Trophoblast cell (in vitro differentiated cells and primary cell): ENCODE data around the gene OIT3.

ENCODE experiments used
- DNase-seq, 2 donors: peaks; one replicate each; pipeline ENCODE4 v3.0.0-alpha.2; 2016
- H2AFZ ChIP-seq: 2 replicates; pipeline ENCODE4 v1.6.1; 2013; ENCODE audit warnings: low read length, moderate library complexity, mild to moderate bottlenecking; ENCODE audit not compliant: insufficient read depth, poor library complexity
- H2AK5ac ChIP-seq: 2 replicates; pipeline ENCODE4 v1.6.1; 2013; ENCODE audit warnings: mild to moderate bottlenecking, low read length
- H2BK120ac ChIP-seq: 2 replicates; pipeline ENCODE4 v1.6.1; 2013; ENCODE audit warnings: low read length, mild to moderate bottlenecking, moderate library complexity; ENCODE audit not compliant: insufficient read depth, poor library complexity
- H2BK12ac ChIP-seq: 2 replicates; pipeline ENCODE4 v1.6.1; 2013; ENCODE audit warnings: mild to moderate bottlenecking, low read length, moderate library complexity
- H2BK5ac ChIP-seq: 2 replicates; pipeline ENCODE4 v1.6.1; 2013; ENCODE audit warnings: low read length, low read depth, moderate library complexity, mild to moderate bottlenecking; ENCODE audit not compliant: poor library complexity
- H3K14ac ChIP-seq: 2 replicates; pipeline ENCODE4 v1.6.1; 2013; ENCODE audit warnings: mild to moderate bottlenecking, low read length
- H3K18ac ChIP-seq: 2 replicates; pipeline ENCODE4 v1.6.1; 2013; ENCODE audit warnings: mild to moderate bottlenecking, low read length
- H3K23ac ChIP-seq: 2 replicates; pipeline ENCODE4 v1.6.1; 2013; ENCODE audit warnings: low read length
- H3K27ac ChIP-seq: 2 replicates; pipeline ENCODE4 v1.5.1; 2013; ENCODE audit warnings: low read depth, mild to moderate bottlenecking, inconsistent platforms, low read length, moderate library complexity
- H3K27me3 ChIP-seq: 2 replicates; pipeline ENCODE4 v1.6.1; 2013; ENCODE audit warnings: inconsistent platforms, mild to moderate bottlenecking, low read length, moderate library complexity; ENCODE audit not compliant: insufficient read depth
- H3K36me3 ChIP-seq, 2 experiments: 1 replicate in 1 of 2; 2 replicates in 1 of 2; pipeline ENCODE4 v1.6.1; 2013; ENCODE audit warnings: low read length in 2 of 2, mild to moderate bottlenecking in 2 of 2, moderate library complexity in 1 of 2; ENCODE audit not compliant: insufficient read depth in 2 of 2, control insufficient read depth in 1 of 2
- H3K4ac ChIP-seq: 2 replicates; pipeline ENCODE4 v1.6.1; 2013; ENCODE audit warnings: low read depth, mild to moderate bottlenecking, low read length, moderate library complexity
- H3K4me1 ChIP-seq, 2 experiments: 1 replicate in 1 of 2; 2 replicates in 1 of 2; pipeline ENCODE4 v1.6.1; 2013; ENCODE audit warnings: low read length in 2 of 2, mild to moderate bottlenecking in 2 of 2, moderate library complexity in 1 of 2; ENCODE audit not compliant: insufficient read depth in 2 of 2, control insufficient read depth in 1 of 2
- H3K4me2 ChIP-seq: 2 replicates; pipeline ENCODE4 v1.6.1; 2013; ENCODE audit warnings: inconsistent platforms, mild to moderate bottlenecking, low read length, moderate library complexity
- H3K4me3 ChIP-seq: 2 replicates; pipeline ENCODE4 v1.5.1; 2013; ENCODE audit warnings: mild to moderate bottlenecking, low read depth, low read length, inconsistent platforms
- H3K79me1 ChIP-seq: one replicate; pipeline ENCODE4 v1.6.1; 2013; ENCODE audit warnings: low read length
- H3K79me2 ChIP-seq: 2 replicates; pipeline ENCODE4 v1.6.1; 2013; ENCODE audit warnings: low read length, mild to moderate bottlenecking; ENCODE audit not compliant: control insufficient read depth, insufficient read depth, poor library complexity
- H3K9ac ChIP-seq: 2 replicates; pipeline ENCODE4 v1.6.1; 2013; ENCODE audit warnings: mild to moderate bottlenecking, low read length
- H3K9me3 ChIP-seq: 2 replicates; pipeline ENCODE4 v1.6.1; 2013; ENCODE audit warnings: low read depth, mild to moderate bottlenecking, control low read depth, inconsistent platforms, low read length; ENCODE audit not compliant: insufficient read depth
- H4K12ac ChIP-seq: 2 replicates; pipeline ENCODE4 v1.6.1; 2013; ENCODE audit warnings: low read depth, mild to moderate bottlenecking, low read length, moderate library complexity
- H4K8ac ChIP-seq: 2 replicates; pipeline ENCODE4 v1.6.1; 2013; ENCODE audit warnings: low read depth, mild to moderate bottlenecking, low read length, moderate library complexity
- H4K91ac ChIP-seq: one replicate; pipeline ENCODE4 v1.6.1; 2013; ENCODE audit warnings: low read depth, mild to moderate bottlenecking, low read length, moderate library complexity
- WGBS: extraction: QIAGEN DNeasy Blood & Tissue Kit; methylation state at CpG from one replicate; pipeline ENCODE4 v1.1.7; 2013; ENCODE audit warnings: missing lambda C conversion rate; ENCODE audit not compliant: insufficient read length, insufficient coverage; ENCODE audit errors: extremely low coverage; 5-methylcytosine and 5-hydroxymethylcytosine counted together

The OIT3 gene

DNA sequence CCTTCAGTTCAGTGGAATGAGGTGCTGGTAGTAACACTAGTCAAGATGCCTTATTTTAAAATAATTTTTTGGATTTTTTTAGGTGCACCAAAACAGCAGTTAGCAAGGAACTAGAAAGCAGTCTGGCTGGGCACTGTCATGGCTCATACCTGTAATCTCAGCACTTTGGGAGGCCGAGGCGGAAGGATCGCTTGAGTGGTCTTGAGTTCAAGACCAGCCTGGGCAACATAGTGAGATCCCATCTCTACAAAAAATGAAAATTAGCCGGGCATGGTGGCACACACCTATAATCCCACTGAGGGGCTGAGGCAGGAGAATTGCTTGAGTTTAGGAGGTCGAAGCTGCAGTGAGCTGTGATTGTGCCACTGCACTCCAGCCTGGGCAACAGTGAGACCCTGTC is 35.3 kb downstream of the OIT3 start:
- no peak for DNase-seq
- WGBS = no CpG with 5 or more reads among the region's 5 CpGs
- H3K9me3 ChIP-seq = no peaks in the 10 kb centered on the region

DNA sequence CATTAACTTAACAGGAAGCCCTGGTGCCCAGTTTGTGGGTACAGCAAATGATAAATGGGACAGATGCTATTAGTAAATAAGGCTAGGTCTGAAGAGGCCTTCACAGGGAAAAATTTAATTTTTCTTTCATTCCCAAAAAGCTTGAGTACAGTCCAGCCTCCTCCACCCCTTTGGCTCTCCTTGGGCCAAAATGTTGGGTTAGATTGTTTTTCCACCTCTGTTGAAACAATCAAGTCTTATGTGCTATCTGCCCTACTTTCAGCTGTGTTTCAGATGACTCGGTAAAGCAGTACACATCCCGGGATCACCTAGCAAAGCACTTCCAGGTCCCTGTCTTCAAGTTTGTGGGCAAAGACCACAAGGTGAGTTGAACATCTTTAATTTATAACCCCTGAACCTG is 36.7 kb downstream of the OIT3 start:
- no peak overlapping the region for H2AFZ ChIP-seq

More for the DNA sequence above, 35.3 kb downstream of the OIT3 start:
- Histone ChIP-seq H3K36me3 (no peaks in the 10 kb centered on the region), H2AFZ (no peak overlapping the region), H4K8ac (no peak overlapping the region), H4K91ac (no peak overlapping the region), H3K4me1 (no peaks in the 10 kb centered on the region), H2BK5ac (no peak overlapping the region), H3K14ac (no peak overlapping the region), H3K79me2 (no peaks in the 10 kb centered on the region), H3K9ac (no peak overlapping the region), H3K27ac (no peak overlapping the region), H3K4ac (no peak overlapping the region), H3K23ac (no peak overlapping the region), H2BK120ac (no peak overlapping the region), H3K79me1 (no peaks in the 10 kb centered on the region), H3K18ac (no peak overlapping the region), H2BK12ac (no peak overlapping the region), H3K4me2 (no peak overlapping the region), H2AK5ac (no peak overlapping the region), H3K27me3 (no peaks in the 10 kb centered on the region), H4K12ac (no peak overlapping the region), H3K4me3 (no peak overlapping the region)

DNA sequence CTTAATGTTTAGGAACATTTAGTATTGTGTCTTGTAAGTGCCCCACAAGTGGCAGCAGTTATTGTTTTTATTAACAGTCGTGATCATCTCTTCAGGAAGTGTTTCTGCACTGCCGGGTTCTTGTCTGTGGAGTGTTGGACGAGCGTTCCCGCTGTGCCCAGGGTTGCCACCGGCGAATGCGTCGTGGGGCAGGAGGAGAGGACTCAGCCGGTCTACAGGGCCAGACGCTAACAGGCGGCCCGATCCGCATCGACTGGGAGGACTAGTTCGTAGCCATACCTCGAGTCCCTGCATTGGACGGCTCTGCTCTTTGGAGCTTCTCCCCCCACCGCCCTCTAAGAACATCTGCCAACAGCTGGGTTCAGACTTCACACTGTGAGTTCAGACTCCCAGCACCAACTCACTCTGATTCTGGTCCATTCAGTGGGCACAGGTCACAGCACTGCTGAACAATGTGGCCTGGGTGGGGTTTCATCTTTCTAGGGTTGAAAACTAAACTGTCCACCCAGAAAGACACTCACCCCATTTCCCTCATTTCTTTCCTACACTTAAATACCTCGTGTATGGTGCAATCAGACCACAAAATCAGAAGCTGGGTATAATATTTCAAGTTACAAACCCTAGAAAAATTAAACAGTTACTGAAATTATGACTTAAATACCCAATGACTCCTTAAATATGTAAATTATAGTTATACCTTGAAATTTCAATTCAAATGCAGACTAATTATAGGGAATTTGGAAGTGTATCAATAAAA is 38.9 kb downstream of the OIT3 start:
- no CpG with 5 or more reads among the region's 20 CpGs for WGBS
- H2AK5ac ChIP-seq = no peak overlapping the region
- no peaks in the 10 kb centered on the region for H3K36me3 ChIP-seq
- no peaks in the 10 kb centered on the region for H3K79me2 ChIP-seq
- H4K8ac ChIP-seq = no peak overlapping the region
- H2AFZ ChIP-seq = no peak overlapping the region
- H4K12ac ChIP-seq = no peak overlapping the region
- no peak overlapping the region for H3K9ac ChIP-seq
- no peak overlapping the region for H2BK12ac ChIP-seq
- no peak overlapping the region for H3K23ac ChIP-seq
- no peak overlapping the region for H3K14ac ChIP-seq
- no peaks in the 10 kb centered on the region for H3K9me3 ChIP-seq
- H3K79me1 ChIP-seq = no peaks in the 10 kb centered on the region
- no peak overlapping the region for H3K4ac ChIP-seq
- no peak overlapping the region for H4K91ac ChIP-seq
- H3K4me1 ChIP-seq = no peaks in the 10 kb centered on the region
- H3K4me2 ChIP-seq = no peak overlapping the region
- DNase-seq = no peak
- no peak overlapping the region for H3K27ac ChIP-seq
- H3K27me3 ChIP-seq = no peaks in the 10 kb centered on the region
- H2BK5ac ChIP-seq = no peak overlapping the region
- no peak overlapping the region for H3K4me3 ChIP-seq
- no peak overlapping the region for H3K18ac ChIP-seq
- no peak overlapping the region for H2BK120ac ChIP-seq

More for the DNA sequence above, 36.7 kb downstream of the OIT3 start:
- no peak overlapping the region for H4K12ac ChIP-seq
- H3K79me1 ChIP-seq = no peaks in the 10 kb centered on the region
- H3K18ac ChIP-seq = no peak overlapping the region
- H2AK5ac ChIP-seq = no peak overlapping the region
- no peak for DNase-seq
- H3K9ac ChIP-seq = no peak overlapping the region
- no CpG with 5 or more reads among the region's 2 CpGs for WGBS
- H3K4me2 ChIP-seq = no peak overlapping the region
- H3K4ac ChIP-seq = no peak overlapping the region
- H3K4me3 ChIP-seq = no peak overlapping the region
- H3K27me3 ChIP-seq = no peaks in the 10 kb centered on the region
- H3K4me1 ChIP-seq = no peaks in the 10 kb centered on the region
- no peak overlapping the region for H3K27ac ChIP-seq
- no peaks in the 10 kb centered on the region for H3K79me2 ChIP-seq
- H3K23ac ChIP-seq = no peak overlapping the region
- H3K36me3 ChIP-seq = no peaks in the 10 kb centered on the region
- H3K9me3 ChIP-seq = no peaks in the 10 kb centered on the region
- no peak overlapping the region for H4K91ac ChIP-seq
- H2BK5ac ChIP-seq = no peak overlapping the region
- no peak overlapping the region for H3K14ac ChIP-seq
- no peak overlapping the region for H2BK120ac ChIP-seq
- H4K8ac ChIP-seq = no peak overlapping the region
- H2BK12ac ChIP-seq = no peak overlapping the region

DNA sequence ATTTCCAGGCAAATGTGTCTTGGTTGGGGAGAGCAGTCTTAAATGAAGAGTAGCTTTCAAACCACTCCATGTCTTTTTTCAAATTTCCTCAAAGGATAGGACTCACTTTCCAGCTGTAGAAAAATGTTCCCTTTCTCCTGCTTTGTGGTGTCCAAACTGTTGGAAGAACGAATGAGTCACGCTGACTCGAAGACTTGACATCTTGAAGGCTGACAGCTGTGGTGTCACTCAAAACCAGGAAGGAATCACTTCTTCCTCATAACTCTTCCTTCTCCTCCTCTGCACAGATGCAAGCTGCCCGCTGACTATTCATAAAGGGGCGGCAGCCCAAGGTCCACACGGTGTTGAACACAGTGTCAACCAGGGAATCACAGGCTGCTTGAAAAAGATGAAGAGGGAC is 41.8 kb downstream of the OIT3 start:
- no CpG with 5 or more reads among the region's 6 CpGs for WGBS
- H3K4me3 ChIP-seq = no peak overlapping the region

More for the DNA sequence above, 41.8 kb downstream of the OIT3 start:
- Histone ChIP-seq H3K79me1 (no peaks in the 10 kb centered on the region), H3K9ac (no peak overlapping the region), H3K79me2 (no peaks in the 10 kb centered on the region), H2AFZ (no peak overlapping the region), H4K12ac (no peak overlapping the region), H3K4ac (no peak overlapping the region), H3K9me3 (no peaks in the 10 kb centered on the region), H2BK5ac (no peak overlapping the region), H3K4me2 (no peak overlapping the region), H3K18ac (no peak overlapping the region), H3K36me3 (no peaks in the 10 kb centered on the region), H3K23ac (no peak overlapping the region), H3K14ac (no peak overlapping the region), H2AK5ac (no peak overlapping the region), H3K4me1 (no peaks in the 10 kb centered on the region), H3K27me3 (no peaks in the 10 kb centered on the region), H2BK120ac (no peak overlapping the region), H2BK12ac (no peak overlapping the region), H4K8ac (no peak overlapping the region), H4K91ac (no peak overlapping the region), H3K27ac (no peak overlapping the region)
- peak in 1 of 2 donors; percentile 25 for DNase-seq
